HCT116 (cell line): ENCODE measurements around the gene SMAD7. TPM values are rescaled to one million over a fixed set of nuclear protein-coding genes. Genes with fewer than 3 reads are reported as not detected.

Experiments
- ATAC-seq: fragments of 200-7000 bp; cut with Tn5 transposase; 2 replicates; pipeline ENCODE4 v1.9.1; 2020; ENCODE audit warnings: mild to moderate bottlenecking, moderate library complexity
- BruUV-seq: library from RNA; stranded (reverse); fragments of 400-500 nt; replicated peaks from 2 replicates; lab custom pipeline; 2021; lab: Mats Ljungman, UMichigan
- CTCF ChIA-PET: fragments of 300-600 bp; sonication (Branson Sonifier 250); formaldehyde crosslinking; loops from one replicate; lab custom pipeline; 2021; ENCODE audit warnings: antibody characterized with exemption; lab: Charles Lee
- POLR2A ChIA-PET: fragments of 300-600, 350-600 bp; sonication (Branson Sonifier 250); formaldehyde crosslinking; loops from one replicate; lab custom pipeline; 2021; ENCODE audit warnings: antibody characterized with exemption; lab: Charles Lee
- RAD21 ChIA-PET, 2 experiments: fragments of 300-600 bp; sonication (Branson Sonifier 250); formaldehyde crosslinking; loops; one replicate each; lab custom pipeline; 2023; ENCODE audit warnings: low total read pairs in 2 of 2; ENCODE audit not compliant: uncharacterized antibody in 2 of 2, unreplicated experiment in 2 of 2, low non-redundant PET in 1 of 2; lab: Charles Lee
- DNase-seq: peaks from one replicate; pipeline ENCODE4 v3.0.0-alpha.2; 2010; ENCODE audit warnings: low read depth, low spot score
- H2AFZ ChIP-seq: fragments of 200-600 bp; shearing (Covaris generic), sonication (generic); 2 replicates; pipeline ENCODE4 v1.6.1; 2017; ENCODE audit warnings: low read depth, mixed run types, mixed read lengths, antibody characterized with exemption, low read length; ENCODE audit not compliant: poor library complexity, severe bottlenecking
- H3K27ac ChIP-seq: 2 replicates; pipeline ENCODE4 v1.5.1; 2012; ENCODE audit warnings: low read depth, low read length
- H3K27me3 ChIP-seq: fragments of 200-600 bp; sonication (generic); 2 replicates; pipeline ENCODE4 v1.6.1; 2016; ENCODE audit warnings: mixed run types, low read length, mixed read lengths; ENCODE audit not compliant: insufficient read depth
- H3K36me3 ChIP-seq, 2 experiments: fragments of 200-500 bp in 1 of 2; fragments of 200-600 bp in 1 of 2; sonication (Bioruptor generic) in 1 of 2; sonication (generic) in 1 of 2; 2 replicates each; pipeline versions ENCODE4 v1.5.1 to v1.6.1; 2014 to 2016; ENCODE audit warnings: low read length in 2 of 2, inconsistent platforms in 1 of 2, mixed read lengths in 1 of 2, mixed run types in 1 of 2; ENCODE audit not compliant: insufficient read depth in 2 of 2, control insufficient read depth in 1 of 2
- H3K4me1 ChIP-seq, 2 experiments: fragments of 200-600 bp in 1 of 2; sonication (generic) in 1 of 2; 2 replicates each; pipeline versions ENCODE4 v1.5.1 to v1.6.1; 2012 to 2017; ENCODE audit warnings: low read length in 2 of 2, inconsistent platforms in 1 of 2, mild to moderate bottlenecking in 1 of 2, mixed read lengths in 1 of 2, mixed run types in 1 of 2, moderate library complexity in 1 of 2; ENCODE audit not compliant: insufficient read depth in 2 of 2, control insufficient read depth in 1 of 2
- H3K4me2 ChIP-seq: fragments of 200-600 bp; sonication (generic); 2 replicates; pipeline ENCODE4 v1.6.1; 2017; ENCODE audit warnings: mixed run types, low read length, mixed read lengths
- H3K4me3 ChIP-seq, 2 experiments: fragments of 200-600 bp in 1 of 2; sonication (generic) in 1 of 2; replicated peaks in 1 of 2; 2 replicates each; pipeline ENCODE4 v1.5.1; 2011 to 2016; ENCODE audit warnings: low read length in 2 of 2, control low read depth in 1 of 2, low read depth in 1 of 2, mild to moderate bottlenecking in 1 of 2, mixed read lengths in 1 of 2, mixed run types in 1 of 2
- H3K79me2 ChIP-seq: fragments of 200-600 bp; sonication (generic); 2 replicates; pipeline ENCODE4 v1.6.1; 2017; ENCODE audit warnings: mild to moderate bottlenecking, mixed run types, low read length, moderate library complexity, mixed read lengths; ENCODE audit not compliant: insufficient read depth
- H3K9ac ChIP-seq: fragments of 200-600 bp; sonication (generic); 2 replicates; pipeline ENCODE4 v1.6.1; 2016; ENCODE audit warnings: low read length, mixed read lengths
- H3K9me2 ChIP-seq: fragments of 200-600 bp; sonication (generic), shearing (Covaris generic); 2 replicates; pipeline ENCODE4 v1.6.1; 2017; ENCODE audit warnings: mixed run types, mild to moderate bottlenecking, moderate library complexity; ENCODE audit not compliant: insufficient read depth
- H3K9me3 ChIP-seq, 2 experiments: fragments of 200-500 bp in 1 of 2; fragments of 200-600 bp in 1 of 2; sonication (Bioruptor generic) in 1 of 2; sonication (generic) in 1 of 2; 2 replicates each; pipeline ENCODE4 v1.6.1; 2014 to 2017; ENCODE audit warnings: low read length in 2 of 2, mixed read lengths in 2 of 2, inconsistent platforms in 1 of 2, low read depth in 1 of 2, mild to moderate bottlenecking in 1 of 2, mixed run types in 1 of 2, moderate library complexity in 1 of 2; ENCODE audit not compliant: control insufficient read depth in 1 of 2, insufficient read depth in 1 of 2
- H4K20me1 ChIP-seq: fragments of 200-600 bp; sonication (generic), shearing (Covaris generic); 2 replicates; pipeline ENCODE4 v1.6.1; 2017; ENCODE audit warnings: mixed run types, mild to moderate bottlenecking, moderate library complexity; ENCODE audit not compliant: insufficient read depth
- ATF3 ChIP-seq: IDR thresholded peaks from 2 replicates; pipeline ENCODE4 v1.6.1; 2012
- CBX3 ChIP-seq: IDR thresholded peaks from 2 replicates; pipeline ENCODE4 v1.6.1; 2012; ENCODE audit warnings: low read depth
- CTCF ChIP-seq, 3 experiments: fragments of 200-600 bp in 1 of 3; sonication (generic) in 1 of 3; IDR thresholded peaks in 2 of 3; conservative IDR thresholded peaks in 1 of 3; 2 replicates each; pipeline ENCODE4 v1.5.1; 2012 to 2017; ENCODE audit warnings: low read depth in 2 of 3, low read length in 2 of 3, antibody characterized with exemption in 1 of 3, borderline replicate concordance in 1 of 3, control low read depth in 1 of 3, mild to moderate bottlenecking in 1 of 3, mixed read lengths in 1 of 3, mixed run types in 1 of 3, moderate library complexity in 1 of 3; ENCODE audit not compliant: insufficient read depth in 1 of 3
- EZH2 ChIP-seq: fragments of 200-600 bp; sonication (generic); IDR thresholded peaks from 2 replicates; pipeline ENCODE4 v1.6.1; 2017; ENCODE audit warnings: antibody characterized with exemption, mixed run types
- POLR2A ChIP-seq: IDR thresholded peaks from 2 replicates; pipeline ENCODE4 v1.7.0; 2011; ENCODE audit warnings: borderline replicate concordance; ENCODE audit not compliant: insufficient read depth, insufficient read length; ENCODE audit errors: extremely low read depth
- RAD21 ChIP-seq: IDR thresholded peaks from 2 replicates; pipeline ENCODE4 v1.6.1; 2012; ENCODE audit warnings: low read depth, mild to moderate bottlenecking
- SIN3A ChIP-seq: IDR thresholded peaks from 2 replicates; pipeline ENCODE4 v1.6.1; 2012; ENCODE audit warnings: low read depth
- SP1 ChIP-seq: IDR thresholded peaks from 2 replicates; pipeline ENCODE4 v1.6.1; 2012; ENCODE audit warnings: low read depth
- SRF ChIP-seq: IDR thresholded peaks from 2 replicates; pipeline ENCODE4 v1.6.1; 2012; ENCODE audit warnings: low read depth
- TCF7L2 ChIP-seq: IDR thresholded peaks from 2 replicates; pipeline ENCODE4 v1.7.0; 2011; ENCODE audit warnings: borderline replicate concordance, inconsistent platforms; ENCODE audit not compliant: insufficient read depth, insufficient read length; ENCODE audit errors: extremely low read depth
- YY1 ChIP-seq: IDR thresholded peaks from 2 replicates; pipeline ENCODE4 v1.6.1; 2011; ENCODE audit warnings: low read length, low read depth, moderate library complexity, mild to moderate bottlenecking; ENCODE audit not compliant: insufficient replicate concordance; ENCODE audit errors: extremely low read depth
- ZFX ChIP-seq: fragments of 450-650 bp; IDR thresholded peaks from 2 replicates; pipeline ENCODE4 v1.6.1; 2017
- ZNF274 ChIP-seq: fragments of 200-500 bp; sonication (Bioruptor generic); IDR thresholded peaks from 2 replicates; pipeline ENCODE4 v1.6.1; 2014; ENCODE audit warnings: mild to moderate bottlenecking, low read depth, low read length, inconsistent platforms
- intact Hi-C: fragments of 100-400 bp; cut with micrococcal nuclease; formaldehyde crosslinking; loops from 2 replicates; pipeline ENCODE4 v1.10.0; 2022
- total RNA-seq: library from RNA; stranded (reverse); gene quantifications from one replicate; pipeline ENCODE4 v1.2.1, GENCODE V29; 2021; ENCODE audit not compliant: unreplicated experiment

The SMAD7 gene
- total RNA-seq, 1 experiment from 2014 or later = 7.2 TPM

- BruUV-seq = no TSS peak
- Histone ChIP-seq H3K4me3 (no peak overlapping the region), H3K79me2 (no peaks in the 10 kb centered on the region), H3K4me1 (no peaks in the 10 kb centered on the region; a peak in 1 of 4 replicates), H2AFZ (no peak overlapping the region), H3K27ac (no peak overlapping the region), H3K36me3 (no peaks in the 10 kb centered on the region), H3K27me3 (no peaks in the 10 kb centered on the region), H4K20me1 (no peaks in the 10 kb centered on the region), H3K4me2 (no peak overlapping the region), H3K9me3 (no peaks in the 10 kb centered on the region), H3K9ac (no peak overlapping the region), H3K9me2 (no peaks in the 10 kb centered on the region)
- intact Hi-C loops = loop anchor here (1.0 to 5.0 kb wide), 2 partner anchors 136 to 236 kb away; no protein-coding TSS in a partner anchor
- ChIA-PET CTCF (interaction anchor here (0.7 to 1.7 kb wide), 3 partner anchors 80 to 326 kb away, joined by 4 to 7 read pairs (median 4); no protein-coding TSS in a partner anchor), POLR2A (no interaction called here), RAD21 (interaction anchor here in 1 of 2 experiments (1.0 kb wide), 1 partner anchor 136 kb away, joined by 3 read pairs; no protein-coding TSS in a partner anchor)
- DNase-seq (no peak), ATAC-seq (peak; percentile 92)
- no peak for TF ChIP-seq EZH2
- TF ChIP-seq SP1 = no peak
- TF ChIP-seq CBX3 = no peak
- peak; percentile 45 to 67 (median 53); a peak in 5 of 6 replicates for TF ChIP-seq CTCF (IDR thresholded peaks at IDR 0.05 in 2 of 3, conservative IDR thresholded peaks at IDR 0.05 in 1 of 3; ENCODE audit: borderline replicate concordance in 1 of 3, insufficient read depth in 1 of 3, low read depth in 2 of 3, low read length in 2 of 3)
- peak; percentile 77 for TF ChIP-seq RAD21
- no peak for TF ChIP-seq ATF3
Measured at GRCh38 chr18:48913201-48913600, 37.6 kb downstream of the SMAD7 start.

- no peaks in the 10 kb centered on the region for H3K27me3 ChIP-seq
- ChIA-PET RAD21 (no interaction called here), POLR2A (no interaction called here), CTCF (no interaction called here)
- H2AFZ ChIP-seq = no peak overlapping the region
- no peaks in the 10 kb centered on the region for H3K36me3 ChIP-seq
- no peaks in the 10 kb centered on the region for H3K79me2 ChIP-seq
- no peaks in the 10 kb centered on the region for H4K20me1 ChIP-seq
- H3K27ac ChIP-seq = no peak overlapping the region
- peaks cover 2 to 6% of the 10 kb centered on the region in 2 experiments; a peak in 3 of 4 replicates for H3K4me1 ChIP-seq
- H3K9me2 ChIP-seq = no peaks in the 10 kb centered on the region
- no peaks in the 10 kb centered on the region for H3K9me3 ChIP-seq
- no peak overlapping the region for H3K4me3 ChIP-seq
- ATAC-seq = no peak
- BruUV-seq = no TSS peak
- H3K9ac ChIP-seq = no peak overlapping the region
- TF ChIP-seq ZNF274 = no peak
- TF ChIP-seq CTCF (IDR thresholded peaks at IDR 0.05 in 2 of 3, conservative IDR thresholded peaks at IDR 0.05 in 1 of 3; ENCODE audit: borderline replicate concordance in 1 of 3, insufficient read depth in 1 of 3, low read depth in 2 of 3, low read length in 2 of 3) = no peak
- TF ChIP-seq SIN3A = no peak
- TF ChIP-seq YY1 = no peak
- TF ChIP-seq ZFX = no peak
- no peak for TF ChIP-seq TCF7L2
- TF ChIP-seq ATF3 = no peak
- no peak for TF ChIP-seq SRF
- TF ChIP-seq EZH2 = no peak
- no peak for TF ChIP-seq CBX3
- TF ChIP-seq POLR2A = no peak
- TF ChIP-seq, all 23 proteins: peak for 0
- intact Hi-C loops = loop anchor here (5.0 kb wide), 1 partner anchor 234 kb away; no protein-coding TSS in a partner anchor
- DNase-seq = no peak
- H3K4me2 ChIP-seq = no peak overlapping the region
Measured at GRCh38 chr18:48910972-48911545, 39.7 kb downstream of the SMAD7 start.
